ENCODE data around the gene SLC6A18. TPM values are rescaled to one million over a fixed set of nuclear protein-coding genes. Genes with fewer than 3 reads are reported as not detected.

Gene SLC6A18
- total RNA-seq, 4 donors from 2014 or later, result not detected

- no peak for DNase-seq (ENCODE audit: low spot score)
- ATAC-seq (ENCODE audit: low FRiP score), result no peak
- no peak for TF ChIP-seq CTCF (IDR thresholded peaks at IDR 0.05)
These were observed 16.9 kb upstream of the SLC6A18 start for GRCh38 chr5:1208221-1208742.

- TF ChIP-seq CTCF (IDR thresholded peaks at IDR 0.05), result no peak
- no peak for DNase-seq (ENCODE audit: low spot score)
- no peak for ATAC-seq (ENCODE audit: low FRiP score)
These were observed 16.3 kb upstream of the SLC6A18 start for GRCh38 chr5:1208743-1209488.

- no peak for ATAC-seq (ENCODE audit: low FRiP score)
- no peak for TF ChIP-seq CTCF (IDR thresholded peaks at IDR 0.05)
- no peak for DNase-seq (ENCODE audit: low spot score)
These were observed 15.7 kb upstream of the SLC6A18 start for GRCh38 chr5:1209489-1209852.

- ATAC-seq (ENCODE audit: low FRiP score), result no peak
- TF ChIP-seq CTCF (IDR thresholded peaks at IDR 0.05), result no peak
- no peak for DNase-seq (ENCODE audit: low spot score)
These were observed 15.0 kb upstream of the SLC6A18 start for GRCh38 chr5:1209896-1210776.

- no peak for ATAC-seq (ENCODE audit: low FRiP score)
- no peak for DNase-seq (ENCODE audit: low spot score)
- no peak for TF ChIP-seq CTCF (IDR thresholded peaks at IDR 0.05)
These were observed 14.3 kb upstream of the SLC6A18 start for GRCh38 chr5:1210832-1211251.

GRCh38 chr5:1211701-1212100 is 13.5 kb upstream of the SLC6A18 start:
- TF ChIP-seq CTCF (IDR thresholded peaks at IDR 0.05), result no peak
- DNase-seq (ENCODE audit: low spot score) (no peak), ATAC-seq (ENCODE audit: low FRiP score) (no peak)
